8988T (cell line): ENCODE data around the gene RNF31.
A peak's percentile ranks its signal among the peaks of the same experiment; 100 is the strongest.
"Not testable (repeated sequence)": the region's sequence is repeated elsewhere in the genome, so short reads cannot be mapped to it uniquely, and the experiment has no call there.

Experiments used
- DNase-seq: peaks from one replicate; pipeline ENCODE4 v3.0.0; 2011

RNF31 gene

DNA sequence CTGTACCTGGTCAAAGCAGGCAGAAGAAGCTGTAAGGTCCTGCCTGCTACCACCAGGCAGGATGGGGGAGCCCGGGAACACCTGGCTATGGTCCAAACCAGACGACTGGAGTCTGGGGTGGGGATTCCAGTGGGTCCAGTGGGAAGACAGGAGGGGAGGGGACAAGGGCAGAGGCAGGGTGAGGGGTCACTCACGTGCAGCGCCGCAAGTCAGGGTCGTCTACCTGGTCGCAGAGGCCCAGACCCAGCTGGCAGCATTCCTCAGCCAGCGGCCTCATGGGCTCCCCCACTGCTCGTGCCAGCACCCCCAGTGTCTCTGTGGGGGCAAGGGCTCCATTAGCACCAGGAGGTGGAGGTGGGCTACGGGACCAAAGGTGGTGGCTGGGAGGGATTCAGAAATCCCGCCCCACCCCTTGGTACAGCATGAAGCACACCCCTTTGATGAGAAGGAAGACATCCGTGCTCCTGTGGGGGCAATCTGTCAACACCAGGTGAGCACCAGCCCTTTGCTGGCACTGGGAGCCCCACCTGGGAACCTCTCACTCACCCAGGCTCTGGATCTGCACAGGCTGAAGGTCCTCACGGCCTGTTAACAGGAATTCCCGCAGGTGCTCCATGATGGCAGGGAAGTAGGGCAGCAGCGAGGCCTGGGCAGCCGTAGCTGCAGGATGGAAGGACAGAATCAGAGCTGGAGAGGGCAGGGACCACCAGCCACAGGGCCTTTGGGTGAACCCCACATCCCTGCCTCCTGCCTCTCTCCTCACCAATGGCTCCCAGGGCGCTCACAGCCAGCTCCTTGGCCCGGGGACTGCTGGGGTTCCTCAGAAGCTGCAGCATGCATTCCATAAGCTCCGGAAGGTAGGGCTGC lies 37.0 kb downstream of the RNF31 start:
- no peak for DNase-seq

DNA sequence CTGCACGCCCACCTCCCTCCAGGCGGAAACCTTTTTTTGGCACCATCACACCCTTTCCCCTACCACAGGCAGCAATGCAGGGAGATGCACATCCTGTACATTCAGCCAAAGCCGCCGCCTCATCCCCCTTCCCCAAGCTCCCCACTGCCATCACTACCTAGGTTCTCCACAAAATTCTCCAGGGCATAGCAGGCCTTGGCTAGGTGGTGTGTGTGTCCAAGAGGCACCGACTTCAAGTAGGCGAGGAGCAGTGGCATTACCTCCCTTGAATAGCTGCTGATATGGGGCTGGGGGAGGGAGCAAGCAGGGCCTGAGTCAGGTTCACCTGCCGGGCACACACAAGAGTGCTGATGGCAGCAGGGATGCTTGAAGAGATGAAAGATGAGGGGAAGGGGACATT lies 37.7 kb downstream of the RNF31 start:
- no peak for DNase-seq

DNA sequence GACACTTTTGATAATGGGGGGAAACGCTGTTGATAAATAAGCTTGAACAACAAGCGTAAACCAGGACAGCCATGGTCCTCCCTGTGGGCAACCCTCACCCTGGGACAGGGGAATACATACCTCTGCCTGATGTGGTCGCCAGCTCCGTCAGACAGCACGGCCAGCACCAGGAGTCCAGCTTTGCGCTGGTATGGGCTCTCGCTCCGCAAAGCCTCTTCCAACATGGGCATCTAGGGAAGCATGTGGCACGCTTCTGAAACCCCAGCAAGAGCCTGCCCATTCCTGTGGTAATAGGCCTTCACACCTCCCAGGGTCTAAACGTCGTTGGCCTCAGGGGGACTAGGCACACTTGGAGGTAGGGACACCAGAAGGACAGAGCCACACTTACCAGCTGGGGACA lies 38.4 kb downstream of the RNF31 start:
- DNase-seq: no peak

DNA sequence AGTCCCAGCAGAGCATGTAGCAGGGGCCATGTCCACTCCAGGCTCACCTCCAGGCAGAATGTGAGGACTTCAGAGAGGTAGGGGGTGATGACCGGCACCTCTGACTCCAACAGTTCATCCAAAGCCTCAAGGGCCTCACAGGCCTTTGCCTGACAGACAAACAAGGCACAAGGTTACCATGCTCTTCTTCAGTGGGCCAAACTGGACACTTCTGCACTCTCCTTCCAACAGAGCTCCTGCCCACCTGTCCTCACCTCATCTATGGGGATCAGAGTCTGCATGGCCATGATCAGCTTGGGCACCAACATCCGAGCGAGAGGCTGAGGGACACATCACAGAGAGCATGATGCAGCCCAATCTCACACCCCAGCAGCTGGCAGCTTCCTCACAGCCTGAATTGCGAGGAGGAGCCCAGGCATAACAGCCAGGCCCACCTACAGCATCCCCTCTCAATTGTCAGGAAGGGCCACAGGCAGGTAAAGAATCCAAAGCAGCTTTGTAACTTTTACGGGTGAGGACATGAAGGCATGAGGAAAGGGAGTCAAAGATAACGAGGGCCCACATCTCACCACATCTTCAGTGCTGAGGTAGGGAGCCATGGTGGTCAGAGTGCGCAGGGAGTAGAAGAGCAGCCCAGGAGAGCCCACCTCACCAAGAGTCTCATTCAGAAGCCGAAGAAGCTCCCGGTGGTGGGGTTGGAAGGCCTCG lies 39.7 kb downstream of the RNF31 start:
- DNase-seq: no peak

DNA sequence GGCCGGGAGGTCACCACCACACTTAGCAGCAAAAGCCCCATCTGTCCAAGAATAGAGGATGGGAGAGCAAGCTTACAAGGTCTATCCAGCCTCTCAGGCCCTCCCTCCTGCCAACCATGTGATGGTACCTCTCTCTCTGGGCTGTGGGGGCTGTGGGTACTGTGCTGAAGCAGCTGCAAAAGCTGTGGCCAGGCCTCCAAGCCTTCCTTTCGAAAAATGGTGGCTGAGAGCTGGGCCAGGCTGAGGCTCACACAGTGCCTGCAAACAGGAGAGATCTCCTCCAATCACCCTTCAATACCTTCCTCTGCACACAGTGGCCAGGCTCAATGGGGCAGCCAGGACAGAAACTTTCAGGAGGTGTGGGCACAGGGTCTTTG lies 40.2 kb downstream of the RNF31 start:
- DNase-seq: no peak

DNA sequence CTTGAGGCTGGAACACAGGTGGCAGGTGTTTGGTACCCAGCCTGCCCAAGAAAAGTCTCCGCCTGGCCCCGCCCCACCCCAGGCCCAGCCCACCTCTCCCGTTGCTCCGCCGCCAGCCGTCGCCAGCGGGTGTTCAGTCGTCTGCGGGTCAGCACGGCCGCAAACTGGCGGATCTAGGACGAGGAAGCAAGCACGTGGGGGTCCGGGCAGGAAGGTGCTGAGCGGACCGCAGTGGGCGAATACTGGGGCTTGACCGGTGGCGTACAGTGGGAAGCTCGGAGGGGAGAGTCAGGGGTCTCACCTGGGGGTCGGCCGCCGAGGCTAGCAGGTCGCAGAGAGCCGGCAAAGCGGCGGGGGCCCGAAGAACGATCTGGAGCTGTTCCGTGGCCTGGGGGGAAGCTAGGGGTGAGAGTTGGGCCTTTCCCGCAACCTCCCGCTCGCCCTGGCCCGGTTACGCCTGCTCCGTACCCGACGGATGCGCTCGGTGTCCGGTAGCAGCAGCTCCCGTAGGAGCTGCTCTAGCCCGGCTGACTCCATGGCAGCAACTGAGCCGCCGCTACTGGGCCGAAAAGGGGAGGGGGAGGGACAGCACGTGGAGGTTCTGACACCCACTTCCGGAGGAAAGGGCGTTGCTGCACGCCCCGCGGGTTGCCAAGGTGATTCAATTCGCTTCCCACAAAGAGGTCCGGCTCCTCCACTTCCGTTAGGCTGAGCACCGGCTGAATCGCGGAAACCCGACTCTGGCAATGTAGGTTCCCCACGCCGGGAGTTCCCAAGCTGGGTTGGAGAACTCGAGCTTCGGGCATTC lies 41.2 kb downstream of the RNF31 start, which contains the start of gene IPO4:
IPO4 (minus strand) TSS at position 566 of the 808 bp plus-strand sequence; CDS start at position 537, 29 bp downstream.
- DNase-seq: peak; percentile 93

DNA sequence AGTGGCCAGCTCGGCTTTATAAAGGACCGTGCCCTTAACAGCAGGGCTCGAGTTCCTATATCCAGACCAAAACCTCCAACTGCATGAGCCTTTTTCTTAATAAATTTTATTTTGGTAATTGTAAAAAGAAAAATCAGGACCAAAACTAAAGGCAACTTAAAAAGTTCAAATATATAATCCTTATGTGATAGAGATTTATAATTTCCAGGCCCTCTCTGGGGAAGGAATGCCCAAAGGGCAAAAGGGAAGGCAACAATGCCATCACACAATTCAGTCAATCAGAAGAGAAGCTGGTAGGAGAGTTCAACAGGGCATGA lies 41.7 kb downstream of the RNF31 start:
- no peak for DNase-seq

DNA sequence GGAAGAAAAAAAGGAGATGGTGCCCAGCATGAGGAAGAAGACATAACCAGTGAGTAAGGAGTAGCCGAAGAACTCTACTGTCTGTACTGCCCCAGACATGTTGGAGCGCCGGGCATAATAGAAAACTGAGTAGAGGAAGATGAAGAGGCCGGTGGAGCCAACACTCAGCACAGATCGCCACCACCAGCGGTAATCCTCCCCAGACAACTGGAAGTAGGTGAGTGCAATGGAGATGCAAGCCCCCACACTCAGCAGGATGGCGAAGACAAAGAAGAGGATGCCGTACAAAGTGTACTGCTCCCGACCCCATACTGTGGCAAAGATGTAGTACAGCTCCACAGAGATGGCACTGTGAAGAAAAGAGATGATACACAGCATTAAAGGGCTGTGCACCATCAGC lies 42.2 kb downstream of the RNF31 start:
- DNase-seq: no peak

DNA sequence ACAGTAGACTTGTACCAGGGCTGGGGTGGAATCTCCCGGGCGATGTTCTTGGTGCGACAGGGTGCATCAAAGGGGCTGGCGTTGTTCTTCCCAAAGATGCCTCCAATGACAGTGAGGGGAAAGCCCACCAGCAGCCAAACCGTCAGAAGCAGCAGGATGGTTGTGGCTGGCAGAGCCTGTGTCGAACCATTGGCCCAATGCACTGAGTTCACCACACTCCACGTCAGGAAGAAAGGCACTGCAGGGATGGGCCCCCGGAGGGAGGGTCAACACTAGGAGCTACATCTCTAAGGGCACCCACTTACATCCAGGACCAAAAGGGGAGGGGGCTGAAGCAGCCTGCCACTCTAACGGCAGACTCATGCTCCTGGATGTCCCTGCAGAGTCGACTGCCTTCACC lies 43.1 kb downstream of the RNF31 start:
- DNase-seq: no peak

DNA sequence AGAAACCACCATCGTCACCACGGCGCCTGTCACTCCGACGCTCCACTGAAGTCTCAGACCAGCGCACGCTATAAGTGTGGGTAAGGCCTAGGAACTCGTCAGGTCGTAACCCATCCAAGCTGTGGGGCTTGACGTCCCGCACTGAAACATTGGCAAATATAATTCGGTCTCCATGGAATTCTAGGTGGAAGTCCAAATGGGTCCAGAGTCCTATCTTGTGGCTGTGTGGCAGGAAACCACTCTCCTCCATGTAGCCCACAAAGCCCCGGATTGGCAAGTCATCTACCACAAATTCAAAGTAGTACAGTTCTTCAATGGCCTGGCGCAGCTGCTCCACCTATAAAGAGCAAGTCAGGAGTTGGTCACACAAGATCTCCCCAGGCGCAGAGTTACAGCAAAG lies 45.6 kb downstream of the RNF31 start:
- no peak for DNase-seq

DNA sequence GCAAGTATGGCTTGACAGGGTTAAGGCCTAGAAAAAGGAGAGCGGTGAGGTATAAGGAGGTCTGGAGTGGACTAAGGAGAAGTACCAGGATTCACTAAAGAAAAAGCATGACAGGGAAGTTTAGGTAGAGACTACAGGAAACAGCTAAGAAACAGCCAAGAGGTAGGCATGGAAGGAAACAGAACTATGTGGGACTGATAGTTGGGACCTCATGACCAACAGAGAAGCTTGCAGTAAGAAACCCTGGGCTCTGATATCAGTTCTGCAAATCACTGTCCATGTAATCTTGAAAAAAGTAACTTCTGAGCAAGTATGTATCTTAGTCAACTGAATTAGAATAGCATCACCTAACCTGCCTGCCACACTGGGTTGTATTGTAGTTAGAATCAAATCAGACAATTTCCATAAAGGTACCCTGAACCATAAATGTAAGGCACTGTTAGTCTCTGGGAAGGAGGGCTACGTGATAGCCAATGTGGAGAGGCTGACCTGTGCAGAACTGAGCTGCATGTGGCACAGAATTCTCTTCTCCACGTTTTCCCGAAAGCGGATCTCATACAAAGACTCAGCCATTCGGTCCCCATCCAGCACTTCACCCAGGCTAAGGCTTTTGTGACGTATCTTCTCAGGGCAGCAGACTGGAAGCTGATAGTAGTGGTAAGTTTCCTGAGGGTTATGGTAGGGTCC lies 47.0 kb downstream of the RNF31 start:
- no peak for DNase-seq

DNA sequence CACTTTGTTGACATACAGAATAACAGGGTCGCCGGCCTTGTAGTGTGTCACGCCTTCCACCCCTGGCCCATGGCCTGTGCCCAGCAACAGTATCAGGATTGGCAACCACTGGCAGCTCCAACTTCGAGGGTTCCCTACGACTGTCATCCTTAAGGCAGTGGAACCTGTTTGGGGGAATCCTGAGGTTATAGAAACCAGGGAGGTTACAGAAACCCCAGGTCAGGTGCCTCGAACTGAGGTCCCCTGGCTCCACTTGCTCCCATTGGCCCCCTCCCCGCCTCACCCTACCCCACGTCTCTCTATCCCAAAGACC lies 47.5 kb downstream of the RNF31 start:
- no peak for DNase-seq

DNA sequence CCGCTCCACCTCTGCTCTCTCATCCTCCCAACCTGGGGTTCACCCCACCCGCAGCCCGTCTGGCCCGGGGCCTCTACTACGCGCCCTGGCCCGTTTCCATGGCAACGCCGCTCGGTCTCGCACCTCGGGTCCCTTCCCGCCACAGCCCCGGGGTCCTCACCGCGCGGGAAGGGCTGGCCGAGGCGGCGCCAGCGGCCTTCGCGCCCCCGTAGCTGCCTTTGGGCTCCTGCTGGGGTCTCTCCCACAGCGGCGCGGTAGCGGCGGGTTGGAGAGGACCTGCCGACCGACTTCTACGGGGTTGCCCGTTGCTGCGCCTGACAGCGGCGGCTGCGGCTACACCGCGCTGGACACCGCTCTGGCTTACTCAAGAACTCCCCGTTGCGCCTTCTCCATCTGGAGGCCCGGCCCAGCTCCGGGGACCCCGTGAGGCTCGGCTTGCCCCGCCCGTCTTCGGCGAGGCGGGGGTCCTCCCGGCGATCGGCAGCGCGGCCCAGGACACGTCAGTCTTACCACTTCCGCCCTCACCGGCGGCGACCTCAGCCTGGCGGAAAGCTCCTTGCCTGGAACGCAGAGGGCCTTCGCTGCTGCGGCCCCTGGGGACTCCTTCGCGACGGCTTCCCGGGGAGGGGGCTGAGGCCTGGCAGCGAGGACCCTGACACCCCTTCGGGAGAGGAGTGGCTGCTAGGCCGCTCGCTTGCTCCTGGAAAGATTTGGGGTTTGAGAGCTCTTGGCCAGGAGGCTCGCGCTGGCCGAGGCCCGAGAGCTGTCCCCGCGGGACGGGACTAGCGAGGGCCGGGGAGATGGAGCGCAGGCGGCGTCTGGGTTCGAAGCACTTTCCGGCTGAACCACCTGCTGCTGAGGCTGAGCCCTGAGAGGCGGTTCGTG lies 48.1 kb downstream of the RNF31 start, which contains the start of gene TM9SF1:
TM9SF1 (minus strand) TSS at position 256 of the 885 bp plus-strand sequence. CDS start 422 bp downstream, outside the sequence.
- DNase-seq: peak; percentile 82

DNA sequence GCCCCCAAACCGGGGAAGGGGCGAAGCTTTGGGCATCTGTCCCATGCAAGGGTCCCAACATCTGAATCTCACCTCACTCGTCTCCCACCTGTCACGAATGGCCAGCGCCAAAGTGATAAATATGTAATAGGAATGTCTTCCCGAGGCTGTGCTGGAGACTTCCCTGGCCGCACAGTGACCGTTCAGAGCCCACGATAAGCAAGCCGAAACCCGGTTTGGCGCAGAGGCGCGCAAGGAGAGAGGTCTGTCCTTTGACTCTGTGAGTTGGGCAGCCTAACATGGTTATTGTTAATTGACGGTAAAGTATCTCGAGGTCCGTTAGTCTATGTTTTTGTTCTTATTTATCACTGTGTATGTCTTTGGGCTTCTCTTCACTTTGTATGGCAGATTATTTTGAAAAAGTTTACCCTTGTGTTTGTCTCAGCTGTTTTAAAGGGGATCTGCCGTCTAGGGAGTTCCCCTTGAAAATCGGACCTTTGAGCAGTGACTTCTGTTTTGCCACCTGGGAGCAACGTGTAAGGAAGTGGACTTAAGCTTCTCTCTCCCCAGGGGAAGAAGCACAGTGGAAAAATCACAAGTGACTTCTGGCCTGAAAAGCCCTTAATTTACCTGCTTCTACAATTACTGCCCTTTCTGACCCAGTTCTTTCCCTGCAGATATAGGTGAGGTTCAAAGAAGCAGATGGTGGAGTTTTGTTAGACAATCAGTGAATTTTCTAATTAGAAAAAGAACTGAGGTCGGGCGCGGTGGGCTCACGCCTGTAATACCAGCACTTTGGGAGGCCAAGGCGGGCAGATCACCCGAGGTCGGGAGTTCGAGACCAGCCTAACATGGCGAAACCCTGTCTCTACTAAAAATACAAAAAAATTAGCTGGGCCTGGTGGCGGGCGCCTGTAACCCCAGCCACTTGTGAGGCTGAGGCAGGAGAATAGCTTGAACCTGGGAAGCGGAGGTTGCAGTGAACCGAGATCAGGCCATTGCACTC lies 49.1 kb downstream of the RNF31 start:
- no peak for DNase-seq

DNA sequence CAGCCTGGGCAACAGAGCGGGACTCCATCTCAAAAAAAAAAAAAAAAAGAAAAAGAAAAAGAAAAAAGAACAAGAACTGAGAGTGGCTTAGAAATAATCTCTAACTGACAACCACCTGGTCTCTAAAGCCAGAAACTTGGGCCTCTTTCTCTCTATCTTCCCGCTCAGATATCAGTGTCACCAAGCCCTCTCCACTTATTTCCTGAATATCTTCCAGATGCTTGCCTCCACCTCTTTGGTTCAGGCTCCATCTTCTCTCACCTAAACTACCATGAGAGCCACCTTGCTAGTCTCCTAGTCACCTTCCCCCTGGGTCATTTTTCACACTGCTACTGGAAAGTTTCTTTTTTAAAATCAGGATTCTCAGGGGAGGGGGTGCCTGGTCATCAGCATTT lies 49.8 kb downstream of the RNF31 start:
- DNase-seq: no peak

DNA sequence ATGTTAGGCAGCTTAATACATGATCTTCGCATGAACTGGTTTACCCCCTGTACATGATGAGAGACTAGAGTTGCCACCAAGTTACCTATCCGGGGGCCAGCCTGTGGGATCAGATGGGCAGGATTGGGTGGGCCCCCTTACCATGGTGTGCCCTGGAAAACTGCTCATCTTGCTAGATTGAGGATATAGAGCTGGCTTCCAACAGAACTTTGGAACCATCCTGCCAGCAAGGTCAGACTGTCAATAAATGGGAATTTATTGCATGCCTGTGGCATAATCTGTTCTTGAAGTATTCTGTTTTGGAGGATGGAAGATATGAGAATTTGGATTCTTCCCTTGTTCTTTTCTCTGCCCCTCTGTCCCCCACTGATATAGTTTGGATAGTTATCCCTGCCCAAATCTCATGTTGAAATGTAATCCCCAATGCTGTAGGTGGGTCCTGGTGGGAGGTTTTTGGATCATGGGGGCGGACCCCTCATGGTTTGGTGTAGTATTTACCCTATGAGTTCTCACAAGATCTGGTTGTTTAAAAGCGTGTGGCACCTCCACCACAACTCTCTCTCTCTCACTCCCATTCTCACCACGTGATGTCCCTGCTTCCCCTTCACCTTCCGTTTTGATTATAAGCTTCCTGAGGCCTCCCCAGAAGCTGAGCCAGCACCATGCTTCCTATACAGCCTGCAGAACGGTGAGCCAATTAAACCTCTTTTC lies 51.7 kb downstream of the RNF31 start:
- no peak for DNase-seq

DNA sequence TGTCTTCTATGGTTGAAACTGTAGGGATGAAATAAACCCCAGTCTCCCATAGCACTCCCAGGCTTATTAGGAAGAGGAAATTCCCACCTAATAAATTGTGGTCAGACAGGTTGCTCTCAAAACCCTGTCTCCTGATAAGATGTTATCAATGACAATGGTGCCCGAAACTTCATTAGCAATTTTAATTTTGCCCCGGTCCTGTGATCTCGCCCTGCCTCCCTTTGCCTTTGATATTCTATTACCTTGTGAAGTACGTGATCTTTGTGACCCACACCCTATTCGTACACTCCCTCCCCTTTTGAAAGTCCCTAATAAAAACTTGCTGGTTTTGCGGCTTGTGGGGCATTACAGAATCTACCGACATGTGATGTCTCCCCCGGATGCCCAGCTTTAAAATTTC lies 55.2 kb downstream of the RNF31 start:
- DNase-seq: not testable (repeated sequence)

DNA sequence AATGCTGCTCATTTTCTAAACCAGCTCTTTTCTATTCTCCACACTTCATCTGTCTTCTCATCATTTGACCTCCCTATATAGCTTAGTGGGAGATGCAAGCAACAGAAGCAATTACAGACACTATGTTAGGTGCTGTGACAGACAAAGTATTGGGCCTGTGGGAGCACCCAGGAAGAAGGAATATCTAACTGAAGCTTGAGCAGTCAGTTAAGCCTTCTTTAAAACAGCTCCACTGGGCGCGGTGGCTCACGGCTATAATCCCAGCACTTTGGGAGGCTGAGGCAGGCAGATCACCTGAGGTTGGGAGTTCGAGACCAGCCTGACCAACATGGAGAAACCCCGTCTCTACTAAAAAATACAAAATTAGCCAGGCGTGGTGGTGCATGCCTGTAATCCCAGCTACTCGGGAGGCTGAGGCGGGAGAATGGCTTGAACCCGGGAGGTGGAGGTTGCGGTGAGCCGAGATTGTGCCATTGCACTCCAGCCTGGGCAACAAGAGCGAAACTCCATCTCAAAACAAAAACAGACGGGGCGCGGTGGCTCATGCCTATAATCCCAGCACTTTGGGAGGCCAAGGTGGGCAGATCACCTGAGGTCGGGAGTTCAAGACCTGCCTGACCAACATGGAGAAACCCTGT lies 56.1 kb downstream of the RNF31 start:
- not testable (repeated sequence) for DNase-seq
